Mononuclear cell (primary cell): Measurements from ENCODE around the gene SMG6. TPM values are rescaled to one million over a fixed set of nuclear protein-coding genes. Genes with fewer than 3 reads are reported as not detected.
"Not testable (repeated sequence)": the region's sequence is repeated elsewhere in the genome, so short reads cannot be mapped to it uniquely, and the experiment has no call there.

Source experiments
- H3K27me3 ChIP-seq: 2 replicates; pipeline ENCODE4 v1.6.0; 2011; ENCODE audit warnings: low read length, control low read depth; ENCODE audit not compliant: insufficient read depth
- H3K4me1 ChIP-seq: 2 replicates; pipeline ENCODE4 v1.5.1; 2011; ENCODE audit warnings: mild to moderate bottlenecking, low read length, control low read depth; ENCODE audit not compliant: insufficient read depth
- H3K4me3 ChIP-seq: 2 replicates; pipeline ENCODE4 v1.5.1; 2011; ENCODE audit warnings: mild to moderate bottlenecking, low read length, moderate library complexity
- H3K9me3 ChIP-seq: 2 replicates; pipeline ENCODE4 v1.5.1; 2011; ENCODE audit warnings: low read depth, mild to moderate bottlenecking, control low read depth, low read length
- total RNA-seq: library from RNA; depleted of rRNA; stranded (reverse); fragments of >200 nt; gene quantifications from one replicate; pipeline ENCODE4 v1.2.3, GENCODE V29; 2012

The SMG6 gene
- total RNA-seq, 1 donor: 21.8 TPM

GRCh38 chr17:2279707-2280106 lies 23.9 kb downstream of the SMG6 start:
- Histone ChIP-seq H3K27me3 (no peaks in the 10 kb centered on the region), H3K4me3 (no peak overlapping the region), H3K4me1 (peaks cover 13% of the 10 kb centered on the region), H3K9me3 (no peaks in the 10 kb centered on the region)

- no peaks in the 10 kb centered on the region for H3K27me3 ChIP-seq
- peaks cover 13% of the 10 kb centered on the region for H3K4me1 ChIP-seq
- no peaks in the 10 kb centered on the region for H3K9me3 ChIP-seq
- H3K4me3 ChIP-seq: no peak overlapping the region
These were observed 26.0 kb downstream of the SMG6 start for GRCh38 chr17:2277429-2278170.

GRCh38 chr17:2275722-2276121 lies 27.9 kb downstream of the SMG6 start:
- Histone ChIP-seq H3K9me3 (no peaks in the 10 kb centered on the region), H3K4me1 (peaks cover 14% of the 10 kb centered on the region), H3K27me3 (no peaks in the 10 kb centered on the region), H3K4me3 (no peak overlapping the region)

- Histone ChIP-seq H3K4me1 (peaks cover 14% of the 10 kb centered on the region), H3K9me3 (no peaks in the 10 kb centered on the region), H3K27me3 (no peaks in the 10 kb centered on the region)
These were observed 29.2 kb downstream of the SMG6 start for GRCh38 chr17:2274414-2274813.

GRCh38 chr17:2271985-2272702 lies 31.4 kb downstream of the SMG6 start:
- Histone ChIP-seq H3K9me3 (no peaks in the 10 kb centered on the region), H3K4me3 (no peak overlapping the region), H3K4me1 (peaks cover 26% of the 10 kb centered on the region), H3K27me3 (no peaks in the 10 kb centered on the region)

More at GRCh38 chr17:2274414-2274813, 29.2 kb downstream of the SMG6 start:
- no peak overlapping the region for H3K4me3 ChIP-seq

GRCh38 chr17:2267354-2267753 lies 36.2 kb downstream of the SMG6 start:
- Histone ChIP-seq H3K4me3 (no peak overlapping the region), H3K4me1 (peaks cover 43% of the 10 kb centered on the region), H3K9me3 (no peaks in the 10 kb centered on the region), H3K27me3 (no peaks in the 10 kb centered on the region)

GRCh38 chr17:2266865-2267228 lies 36.7 kb downstream of the SMG6 start:
- Histone ChIP-seq H3K27me3 (no peaks in the 10 kb centered on the region), H3K9me3 (no peaks in the 10 kb centered on the region), H3K4me3 (no peak overlapping the region), H3K4me1 (peaks cover 38% of the 10 kb centered on the region)

- H3K9me3 ChIP-seq: no peaks in the 10 kb centered on the region
- H3K4me1 ChIP-seq: peaks cover 37% of the 10 kb centered on the region
- H3K4me3 ChIP-seq: no peak overlapping the region
- H3K27me3 ChIP-seq: no peaks in the 10 kb centered on the region
These were observed 37.3 kb downstream of the SMG6 start for GRCh38 chr17:2266045-2266864.

GRCh38 chr17:2265166-2265565 lies 38.4 kb downstream of the SMG6 start:
- H3K4me1 ChIP-seq: peaks cover 43% of the 10 kb centered on the region
- not testable (repeated sequence) for H3K9me3 ChIP-seq, H3K4me3 ChIP-seq

GRCh38 chr17:2264067-2264860 lies 39.3 kb downstream of the SMG6 start:
- peaks cover 52% of the 10 kb centered on the region for H3K4me1 ChIP-seq
- no peak overlapping the region for H3K4me3 ChIP-seq
- no peaks in the 10 kb centered on the region for H3K27me3 ChIP-seq
- no peaks in the 10 kb centered on the region for H3K9me3 ChIP-seq

More at GRCh38 chr17:2265166-2265565, 38.4 kb downstream of the SMG6 start:
- H3K27me3 ChIP-seq: not testable (repeated sequence)

- Histone ChIP-seq H3K4me1 (peaks cover 60% of the 10 kb centered on the region), H3K27me3 (no peaks in the 10 kb centered on the region), H3K4me3 (no peak overlapping the region), H3K9me3 (no peaks in the 10 kb centered on the region)
These were observed 40.2 kb downstream of the SMG6 start for GRCh38 chr17:2263183-2264066.

- Histone ChIP-seq H3K4me1 (peaks cover 53% of the 10 kb centered on the region), H3K4me3 (no peak overlapping the region), H3K9me3 (no peaks in the 10 kb centered on the region), H3K27me3 (no peaks in the 10 kb centered on the region)
These were observed 41.4 kb downstream of the SMG6 start for GRCh38 chr17:2262135-2262587.

GRCh38 chr17:2259769-2260536 lies 43.6 kb downstream of the SMG6 start:
- H3K4me3 ChIP-seq: no peak overlapping the region
- no peaks in the 10 kb centered on the region for H3K9me3 ChIP-seq
- no peaks in the 10 kb centered on the region for H3K27me3 ChIP-seq
- H3K4me1 ChIP-seq: peaks cover 39% of the 10 kb centered on the region
